ENCODE data around the gene SCARF1.

GRCh38 chr17:1644493-1645206 is 882 bp downstream of the SCARF1 start:
- no peak for TF ChIP-seq CTCF (IDR thresholded peaks at IDR 0.05 in 8 of 11, conservative IDR thresholded peaks at IDR 0.05 in 3 of 11)
- no peak for TF ChIP-seq POLR2A (IDR thresholded peaks at IDR 0.05)
- peak in 2 of 3 donors; percentile 1 to 4 for TF ChIP-seq POLR2AphosphoS5 (IDR thresholded peaks at IDR 0.05)
